Esophagus squamous epithelium (tissue), 4 donors: ENCODE data around the gene NAT16.

Experiments used
- POLR2A ChIP-seq, 4 donors: fragments of 450-650 bp; IDR thresholded peaks; one replicate each; pipeline ENCODE4 v1.6.1; 2017; ENCODE audit warnings: antibody characterized with exemption in 4 of 4, mild to moderate bottlenecking in 4 of 4, moderate library complexity in 3 of 4
- TF ChIP-seq, protein P1 (sequence below), 6 experiments: fragments of 450-650 bp in 4 of 6; fragments of 200-600 bp in 2 of 6; sonication (generic) in 2 of 6; IDR thresholded peaks; one replicate each; pipeline ENCODE4 v1.5.1; 2016 to 2019; ENCODE audit warnings: antibody characterized with exemption in 6 of 6, mild to moderate bottlenecking in 4 of 6, moderate library complexity in 4 of 6

- TF ChIP-seq, protein P1, sequence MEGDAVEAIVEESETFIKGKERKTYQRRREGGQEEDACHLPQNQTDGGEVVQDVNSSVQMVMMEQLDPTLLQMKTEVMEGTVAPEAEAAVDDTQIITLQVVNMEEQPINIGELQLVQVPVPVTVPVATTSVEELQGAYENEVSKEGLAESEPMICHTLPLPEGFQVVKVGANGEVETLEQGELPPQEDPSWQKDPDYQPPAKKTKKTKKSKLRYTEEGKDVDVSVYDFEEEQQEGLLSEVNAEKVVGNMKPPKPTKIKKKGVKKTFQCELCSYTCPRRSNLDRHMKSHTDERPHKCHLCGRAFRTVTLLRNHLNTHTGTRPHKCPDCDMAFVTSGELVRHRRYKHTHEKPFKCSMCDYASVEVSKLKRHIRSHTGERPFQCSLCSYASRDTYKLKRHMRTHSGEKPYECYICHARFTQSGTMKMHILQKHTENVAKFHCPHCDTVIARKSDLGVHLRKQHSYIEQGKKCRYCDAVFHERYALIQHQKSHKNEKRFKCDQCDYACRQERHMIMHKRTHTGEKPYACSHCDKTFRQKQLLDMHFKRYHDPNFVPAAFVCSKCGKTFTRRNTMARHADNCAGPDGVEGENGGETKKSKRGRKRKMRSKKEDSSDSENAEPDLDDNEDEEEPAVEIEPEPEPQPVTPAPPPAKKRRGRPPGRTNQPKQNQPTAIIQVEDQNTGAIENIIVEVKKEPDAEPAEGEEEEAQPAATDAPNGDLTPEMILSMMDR (IDR thresholded peaks at IDR 0.05): no peak
- no peak for TF ChIP-seq POLR2A (IDR thresholded peaks at IDR 0.05)
Observed at GRCh38 chr7:101211501-101211900, 31.4 kb upstream of the NAT16 start.
